ENCODE measurements around the gene GTPBP8.

- TF ChIP-seq EZH2 (IDR thresholded peaks at IDR 0.05; ENCODE audit: insufficient read depth, poor library complexity, severe bottlenecking) = no peak
- TF ChIP-seq EZH2phosphoT487 (IDR thresholded peaks at IDR 0.05; ENCODE audit: insufficient read depth, low read depth) = no peak
Measured at GRCh38 chr3:112979244-112979832, 11.4 kb upstream of the GTPBP8 start.
